ENCODE results near the gene PCIF1. TPM values are rescaled to one million over a fixed set of nuclear protein-coding genes. Genes with fewer than 3 reads are reported as not detected.

The PCIF1 gene
- total RNA-seq, 1 experiment from 2014 or later, result 35.3 TPM

GRCh38 chr20:45888681-45889080, 45.8 kb upstream of the PCIF1 start:
- Histone ChIP-seq H4K20me1 (ENCODE audit: insufficient read depth) (no peaks in the 10 kb centered on the region), H3K9me2 (ENCODE audit: insufficient read depth) (no peaks in the 10 kb centered on the region), H3K79me2 (ENCODE audit: low read depth) (peaks cover 15% of the 10 kb centered on the region; the same call in 1 of the 2 replicates), H3K4me2 (no peak overlapping the region), H2AFZ (no peak overlapping the region), H3K4me3 (no peak overlapping the region), H3K4me1 (replicated peaks; ENCODE audit: insufficient read depth) (peaks cover 35% of the 10 kb centered on the region), H3K27me3 (ENCODE audit: insufficient read depth, low read depth) (no peaks in the 10 kb centered on the region), H3K9me3 (ENCODE audit: insufficient read depth, low read depth) (no peaks in the 10 kb centered on the region), H3F3A (ENCODE audit: insufficient read depth, low read depth) (peaks cover 42% of the 10 kb centered on the region), H3K36me3 (ENCODE audit: low read depth) (peaks cover 7% of the 10 kb centered on the region; the same call in 1 of the 2 replicates), H3K27ac (no peak overlapping the region)
- DNase-seq, result no peak
- ChIA-PET CTCF (interaction anchor here (0.5 kb wide), 1 partner anchor 47 kb away, joined by 7 read pairs; no protein-coding TSS in a partner anchor), POLR2A (ENCODE audit: unreplicated experiment) (no interaction called here)
- BruUV-seq (replicated peaks), result no TSS peak
- intact Hi-C loops (cut with micrococcal nuclease; ENCODE audit: unreplicated experiment), result no loop called here
- no peak for TF ChIP-seq CTCF (conservative IDR thresholded peaks at IDR 0.05)
- TF ChIP-seq EZH2 (IDR thresholded peaks at IDR 0.05; ENCODE audit: low read depth), result no peak

DNA sequence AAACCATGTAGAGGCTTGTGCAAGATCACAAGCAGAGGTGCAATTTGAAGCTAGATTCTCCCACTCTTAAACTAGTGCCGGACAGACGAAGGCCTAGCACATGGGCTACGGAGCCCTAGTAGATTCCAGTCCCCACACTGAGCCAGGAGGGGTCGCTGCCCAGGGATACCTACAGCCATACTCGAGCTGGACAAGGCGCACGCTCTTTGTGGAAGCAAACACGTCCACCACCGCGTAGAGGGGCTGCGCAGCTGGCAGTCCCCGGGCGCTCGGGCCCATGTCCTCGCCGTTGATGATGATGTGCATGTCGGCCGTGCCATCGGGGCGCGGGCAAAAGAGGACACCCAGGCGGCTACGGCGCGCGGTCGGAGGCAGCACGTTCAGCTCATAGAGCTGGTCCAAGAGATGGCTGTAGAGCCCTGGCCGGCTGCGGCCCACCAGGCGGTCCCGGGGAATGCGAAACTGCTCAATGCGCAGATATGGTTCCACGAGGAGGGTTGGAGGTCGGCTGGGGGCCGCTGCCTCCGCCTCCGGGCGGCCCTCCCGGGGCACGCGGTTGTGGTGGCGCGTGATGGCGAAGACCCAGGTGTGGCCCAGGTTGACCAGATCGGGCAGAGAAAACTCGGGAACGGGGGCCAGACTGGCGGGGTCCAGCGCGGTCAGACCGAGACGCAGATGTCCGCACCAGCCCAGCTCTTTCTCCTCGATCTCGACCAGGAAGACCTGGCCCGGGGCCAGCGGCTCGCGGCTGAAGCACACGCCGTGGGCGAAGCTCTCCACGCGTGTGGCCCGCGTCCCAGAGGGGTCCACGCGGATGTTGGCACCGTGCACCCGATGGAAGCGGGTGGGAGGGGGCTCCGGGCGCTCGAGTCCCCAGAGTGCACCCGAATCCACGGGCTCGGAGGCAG, 44.2 kb upstream of the PCIF1 start:
- Histone ChIP-seq H3K27ac (no peak overlapping the region), H3K79me2 (ENCODE audit: low read depth) (peaks cover 15% of the 10 kb centered on the region), H3K9me3 (ENCODE audit: insufficient read depth, low read depth) (no peaks in the 10 kb centered on the region), H2AFZ (peak overlapping the region; percentile 99), H3K27me3 (ENCODE audit: insufficient read depth, low read depth) (no peaks in the 10 kb centered on the region), H4K20me1 (ENCODE audit: insufficient read depth) (no peaks in the 10 kb centered on the region), H3K4me3 (peak overlapping the region; percentile 82), H3K4me1 (replicated peaks; ENCODE audit: insufficient read depth) (peaks cover 21% of the 10 kb centered on the region), H3K9me2 (ENCODE audit: insufficient read depth) (no peaks in the 10 kb centered on the region), H3K36me3 (ENCODE audit: low read depth) (peaks cover 12% of the 10 kb centered on the region; the same call in 1 of the 2 replicates), H3K4me2 (peak overlapping the region; percentile 98), H3F3A (ENCODE audit: insufficient read depth, low read depth) (peaks cover 44% of the 10 kb centered on the region)
- DNase-seq, result no peak
- BruUV-seq (replicated peaks), result no TSS peak
- ChIA-PET CTCF (interaction anchor here (1.0 kb wide), 1 partner anchor 14 kb away, joined by 3 read pairs; no protein-coding TSS in a partner anchor), POLR2A (ENCODE audit: unreplicated experiment) (interaction anchor here (0.6 kb wide), 2 partner anchors 71 to 103 kb away, joined by 5 to 11 read pairs; no protein-coding TSS in a partner anchor)
- intact Hi-C loops (cut with micrococcal nuclease; ENCODE audit: unreplicated experiment), result loop anchor here (5.0 kb wide), 1 partner anchor 73 kb away; no protein-coding TSS in a partner anchor
- TF ChIP-seq EZH2 (IDR thresholded peaks at IDR 0.05; ENCODE audit: low read depth), result no peak
- TF ChIP-seq CTCF (conservative IDR thresholded peaks at IDR 0.05), result no peak
